Myocyte (in vitro differentiated cells): Measurements from ENCODE around the gene SHLD2. TPM values are rescaled to one million over a fixed set of nuclear protein-coding genes. Genes with fewer than 3 reads are reported as not detected.
"Not testable (repeated sequence)": the region's sequence is repeated elsewhere in the genome, so short reads cannot be mapped to it uniquely, and the experiment has no call there.

Experiments used
- DNase-seq: peaks from one replicate; pipeline ENCODE4 v3.0.0-alpha.2; 2012; ENCODE audit warnings: low read depth
- total RNA-seq: library from RNA; depleted of rRNA; stranded (reverse); fragments of >200 nt; gene quantifications from 2 replicates; pipeline ENCODE4 v1.2.3, GENCODE V29; 2014

Gene SHLD2
- total RNA-seq, 1 donor from 2014 or later, result 26.4 TPM

DNA sequence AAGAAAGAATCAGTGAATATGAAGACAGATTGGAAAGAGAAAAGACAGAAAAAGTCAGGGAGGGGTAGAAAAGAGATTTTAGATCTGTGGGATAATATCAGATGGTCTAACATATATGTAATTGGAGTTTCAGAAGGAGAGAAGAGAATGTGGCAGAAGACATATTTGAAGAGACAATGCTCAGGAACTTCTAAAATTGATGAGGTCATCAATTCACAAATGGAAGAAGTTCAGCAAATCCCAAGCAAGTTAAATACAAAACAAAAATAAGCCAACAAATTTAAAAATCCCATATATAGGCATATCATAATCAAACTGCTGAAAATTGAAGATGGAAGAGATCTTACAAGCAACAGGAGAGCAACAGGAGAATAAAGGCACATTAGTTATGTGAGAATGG lies 42.5 kb downstream of the SHLD2 start:
- DNase-seq, result not testable (repeated sequence)

GRCh38 chr10:87142230-87143108 lies 47.5 kb downstream of the SHLD2 start:
- peak; percentile 18 for DNase-seq

DNA sequence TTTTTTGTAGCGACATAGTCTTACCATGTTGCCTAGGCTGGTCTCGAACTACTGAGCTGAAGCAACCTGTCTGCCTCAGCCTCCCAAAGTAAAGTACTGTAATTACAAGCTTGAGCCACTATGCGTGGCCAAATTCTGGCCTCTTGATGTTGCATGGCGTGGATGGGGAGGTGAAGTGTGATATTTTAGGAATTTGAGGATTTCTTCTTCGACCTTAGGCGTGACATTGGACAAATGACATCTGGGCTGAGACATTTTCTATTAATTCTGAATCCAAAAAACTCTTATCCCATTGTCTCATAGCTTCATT lies 48.1 kb downstream of the SHLD2 start:
- DNase-seq, result not testable (repeated sequence)

- not testable (repeated sequence) for DNase-seq
Observed at GRCh38 chr10:87145598-87145997, 50.6 kb downstream of the SHLD2 start.

GRCh38 chr10:87149020-87149609 lies 54.1 kb downstream of the SHLD2 start:
- DNase-seq, result not testable (repeated sequence)

DNA sequence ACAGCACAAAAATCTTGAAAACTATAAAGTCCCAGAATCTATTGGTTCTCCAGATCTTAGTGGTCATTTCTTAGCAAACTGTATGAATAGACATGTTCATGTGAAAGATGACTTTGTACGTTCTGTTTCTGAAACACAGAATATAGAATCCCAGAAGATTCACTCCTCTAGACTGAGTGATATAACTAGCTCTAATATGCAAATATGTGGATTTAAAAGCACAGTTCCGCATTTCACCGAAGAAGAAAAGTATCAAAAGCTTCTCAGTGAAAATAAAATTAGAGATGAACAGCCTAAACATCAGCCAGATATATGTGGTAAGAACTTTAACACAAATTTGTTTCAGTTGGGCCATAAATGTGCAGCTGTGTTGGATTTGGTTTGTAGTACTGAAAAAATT lies 56.5 kb downstream of the SHLD2 start:
- DNase-seq, result not testable (repeated sequence)

DNA sequence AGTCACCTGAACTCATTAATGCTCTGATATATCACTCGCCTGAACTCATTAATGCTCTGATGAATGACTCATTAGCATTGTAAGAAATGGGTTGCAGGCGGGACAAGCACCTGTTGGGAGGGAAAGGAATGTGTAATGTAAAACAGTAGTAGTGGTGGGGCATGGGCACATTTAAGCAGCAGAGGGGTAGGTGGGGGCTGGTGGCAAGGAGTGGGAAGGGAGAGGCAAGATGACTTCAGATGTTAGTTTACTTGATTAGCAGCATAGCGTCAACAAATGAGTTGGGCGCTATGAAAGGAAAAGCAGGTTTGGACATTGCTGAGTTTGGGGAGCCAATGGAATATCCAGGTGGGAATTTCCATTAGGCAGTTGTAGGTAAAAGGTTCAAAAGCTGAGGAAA lies 61.8 kb downstream of the SHLD2 start:
- DNase-seq, result peak; percentile 5

- DNase-seq, result peak; percentile 20
Observed at GRCh38 chr10:87157821-87158220, 62.8 kb downstream of the SHLD2 start.

- DNase-seq, result not testable (repeated sequence)
Observed at GRCh38 chr10:87162703-87163293, 67.8 kb downstream of the SHLD2 start.

- not testable (repeated sequence) for DNase-seq
Observed at GRCh38 chr10:87163414-87163813, 68.4 kb downstream of the SHLD2 start.

- not testable (repeated sequence) for DNase-seq
Observed at GRCh38 chr10:87169857-87170256, 74.9 kb downstream of the SHLD2 start.

- not testable (repeated sequence) for DNase-seq
Observed at GRCh38 chr10:87170705-87171104, 75.7 kb downstream of the SHLD2 start.

DNA sequence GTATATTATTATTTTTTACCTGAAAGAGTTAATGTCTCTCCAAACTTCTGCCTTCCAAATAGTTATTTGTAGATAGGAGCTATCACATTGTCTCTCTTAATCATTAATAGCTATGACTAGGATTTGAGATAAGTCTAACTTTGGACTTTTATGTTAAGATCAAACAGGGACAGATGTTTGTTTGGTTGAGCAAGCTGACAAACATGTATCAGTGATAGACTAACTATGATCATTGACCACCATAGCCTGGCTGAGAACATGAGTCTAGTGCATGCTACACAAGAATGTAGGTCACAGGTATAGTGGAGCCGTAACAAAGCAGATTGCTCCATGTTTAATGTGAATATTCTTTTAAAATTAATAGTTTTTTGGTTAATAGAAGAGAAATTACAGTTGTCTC lies 76.7 kb downstream of the SHLD2 start:
- not testable (repeated sequence) for DNase-seq

- DNase-seq, result not testable (repeated sequence)
Observed at GRCh38 chr10:87172178-87172577, 77.2 kb downstream of the SHLD2 start.

- DNase-seq, result not testable (repeated sequence)
Observed at GRCh38 chr10:87177587-87177986, 82.6 kb downstream of the SHLD2 start.

GRCh38 chr10:87184421-87184820 lies 89.4 kb downstream of the SHLD2 start:
- DNase-seq, result not testable (repeated sequence)

DNA sequence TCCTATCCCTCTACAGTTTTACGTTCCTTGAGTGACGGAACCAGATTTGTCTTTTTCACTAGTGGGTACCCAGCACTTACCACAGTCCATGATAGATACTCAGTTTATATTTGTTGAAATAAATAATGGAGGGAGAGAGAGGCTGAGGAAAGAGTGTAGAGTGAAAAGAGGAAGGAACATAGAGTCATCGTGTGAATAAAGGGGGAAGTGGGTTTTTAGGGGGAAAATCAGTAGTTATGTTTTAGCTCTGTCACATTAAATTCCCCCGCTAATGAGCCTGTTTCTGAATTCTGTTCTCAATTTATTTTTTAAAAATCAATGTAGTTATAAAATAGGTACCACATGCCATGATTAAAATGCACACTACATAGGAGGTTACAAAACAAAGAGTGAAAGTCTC lies 91.0 kb downstream of the SHLD2 start:
- DNase-seq, result not testable (repeated sequence)

- DNase-seq, result not testable (repeated sequence)
Observed at GRCh38 chr10:87187573-87187972, 92.6 kb downstream of the SHLD2 start.

DNA sequence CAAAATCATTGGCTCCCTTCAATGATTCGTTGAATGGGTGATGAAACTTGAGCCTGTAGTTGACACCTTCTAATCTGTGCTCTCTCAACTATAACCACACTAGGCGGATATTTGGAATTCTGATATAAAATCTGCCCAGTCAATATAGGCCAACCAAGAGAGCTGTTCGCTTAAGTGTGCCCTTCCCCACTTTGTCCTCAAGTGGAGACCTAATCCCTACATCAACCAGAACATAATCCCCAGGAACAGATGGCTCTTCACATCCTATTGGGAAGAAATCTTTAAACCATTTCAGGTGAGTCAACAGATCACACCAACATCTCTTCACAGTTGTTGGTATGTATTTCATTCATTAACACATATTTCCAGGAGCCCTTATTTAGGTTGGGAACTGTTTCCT lies 96.8 kb downstream of the SHLD2 start:
- DNase-seq, result peak; percentile 2

DNA sequence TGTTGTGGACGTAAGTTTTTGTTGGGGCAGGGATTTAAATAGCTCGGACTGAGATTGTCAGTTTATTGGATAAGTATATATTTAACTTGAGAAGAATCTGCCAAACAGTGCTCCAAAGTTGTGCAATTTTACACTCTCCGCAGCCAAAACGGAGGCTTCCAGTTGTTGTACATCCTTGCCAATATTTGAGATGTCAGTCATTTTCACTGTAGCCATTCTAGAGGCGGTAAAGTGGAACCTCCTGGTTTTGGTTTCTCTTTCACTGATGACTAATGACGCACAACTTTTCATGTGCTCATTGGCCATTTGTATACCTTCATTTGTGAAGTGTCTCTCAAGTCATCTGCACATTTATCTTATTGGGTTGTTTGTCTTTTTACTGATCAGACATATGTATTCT lies 105.9 kb downstream of the SHLD2 start:
- peak; percentile 85 for DNase-seq

DNA sequence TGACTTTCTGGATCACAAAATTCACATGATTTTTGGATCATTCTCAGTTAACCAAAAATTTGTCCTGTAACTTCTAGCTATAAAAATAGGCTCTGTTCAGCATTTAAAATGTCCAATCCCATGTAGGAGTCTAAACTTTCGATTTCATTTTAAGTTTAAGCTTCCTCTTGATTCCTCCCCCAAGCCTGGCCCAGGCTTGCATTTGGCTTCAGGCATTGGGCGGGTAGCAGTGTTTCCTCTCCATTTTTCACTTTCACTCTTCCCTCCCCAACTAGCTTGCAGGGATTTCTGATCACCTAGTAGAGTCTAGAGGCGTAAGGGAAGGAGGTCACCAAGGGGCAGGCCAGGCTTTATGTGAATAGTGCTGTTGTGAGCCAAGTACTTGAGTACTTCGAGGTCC lies 109.8 kb downstream of the SHLD2 start:
- not testable (repeated sequence) for DNase-seq

GRCh38 chr10:87206922-87207321 lies 111.9 kb downstream of the SHLD2 start:
- not testable (repeated sequence) for DNase-seq
